Measurements from ENCODE around the gene UBQLN1.
"Not testable (repeated sequence)": the region's sequence is repeated elsewhere in the genome, so short reads cannot be mapped to it uniquely, and the experiment has no call there.

Gene UBQLN1

DNA sequence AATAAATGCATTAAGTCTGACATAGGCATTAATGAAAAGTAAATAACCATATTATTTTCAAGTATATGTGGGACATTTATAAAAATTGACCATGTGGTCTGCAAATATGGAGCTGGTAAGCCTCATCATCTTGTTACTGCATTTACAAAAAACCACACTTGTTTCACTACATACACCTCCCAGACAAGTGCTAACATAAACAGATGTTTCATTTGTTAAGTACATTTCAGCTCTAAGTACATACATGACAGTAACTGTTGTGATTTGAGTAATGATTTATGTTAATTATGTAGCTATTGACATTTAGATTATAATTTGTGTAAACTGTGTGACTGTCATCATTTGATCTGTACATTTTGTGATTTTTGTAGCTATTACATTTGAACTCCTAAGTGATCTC, 70.9 kb downstream of the UBQLN1 start:
- no peak for DNase-seq (ENCODE audit: low read depth in 2 of 2, low spot score in 1 of 2)

DNA sequence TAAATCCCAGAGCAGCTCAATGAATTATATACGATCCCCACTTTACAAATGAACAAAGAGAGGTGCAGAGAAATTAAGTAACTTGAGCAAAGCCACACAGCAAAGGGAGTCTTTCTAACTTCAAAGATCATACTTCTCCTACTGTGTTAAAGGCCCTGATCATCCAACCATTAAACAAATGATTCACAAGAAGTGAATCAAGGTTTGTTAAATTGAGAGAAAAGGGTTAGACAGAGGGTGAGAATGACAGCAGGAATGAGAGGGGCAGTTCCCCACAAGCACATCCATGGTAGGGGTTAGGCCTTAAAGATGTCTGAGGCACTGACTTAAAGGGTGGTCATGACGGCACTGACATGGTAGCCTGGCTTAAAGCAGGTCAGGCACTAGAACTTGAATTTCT, 74.1 kb downstream of the UBQLN1 start:
- no peak for DNase-seq (ENCODE audit: low read depth in 2 of 2, low spot score in 1 of 2)

DNA sequence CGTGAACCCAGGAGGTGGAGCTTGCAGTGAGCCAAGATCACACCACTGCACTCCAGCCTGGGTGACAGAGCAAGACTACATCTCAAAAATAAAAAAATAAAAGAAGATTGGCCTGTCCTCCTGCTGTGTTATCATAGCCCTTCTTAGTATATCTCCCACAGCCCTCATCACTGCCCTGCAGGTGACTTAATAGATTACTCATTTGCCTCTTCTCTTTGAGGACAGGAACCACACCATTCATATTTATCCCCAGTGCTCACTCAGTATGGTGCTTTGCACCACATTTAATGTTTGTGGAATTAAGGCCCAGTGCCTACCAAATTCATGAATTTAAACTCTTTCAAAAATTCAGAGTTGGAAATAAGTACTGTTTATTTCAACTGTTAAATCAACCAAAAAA, 74.5 kb downstream of the UBQLN1 start:
- no peak for DNase-seq (ENCODE audit: low read depth in 2 of 2, low spot score in 1 of 2)

DNA sequence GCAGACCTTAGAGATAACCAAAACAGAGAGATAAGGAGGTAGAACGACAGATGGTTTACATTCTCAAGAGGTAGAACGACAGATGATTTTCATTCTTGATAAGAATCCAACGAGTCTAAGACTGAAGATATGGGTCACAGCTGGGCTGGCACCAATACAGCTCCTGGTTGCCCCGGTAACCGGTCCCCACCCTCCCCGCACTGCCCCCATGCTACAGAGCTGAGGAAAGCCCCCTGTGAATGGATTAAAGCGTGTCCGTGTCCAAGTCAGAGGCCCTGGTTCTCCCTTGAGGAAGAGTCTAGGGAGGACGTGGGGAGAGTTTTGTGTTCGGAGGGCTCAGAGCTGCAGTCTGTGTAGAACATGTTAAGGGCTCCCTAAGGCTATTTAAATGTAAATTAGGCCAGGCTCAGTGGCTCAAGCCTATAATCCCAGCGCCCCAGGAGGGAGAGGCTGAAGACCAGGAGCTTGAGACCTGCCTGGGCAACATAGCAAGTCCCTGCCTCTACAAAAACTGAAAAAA, 76.8 kb downstream of the UBQLN1 start:
- no peak for DNase-seq (ENCODE audit: low read depth in 2 of 2, low spot score in 1 of 2)

DNA sequence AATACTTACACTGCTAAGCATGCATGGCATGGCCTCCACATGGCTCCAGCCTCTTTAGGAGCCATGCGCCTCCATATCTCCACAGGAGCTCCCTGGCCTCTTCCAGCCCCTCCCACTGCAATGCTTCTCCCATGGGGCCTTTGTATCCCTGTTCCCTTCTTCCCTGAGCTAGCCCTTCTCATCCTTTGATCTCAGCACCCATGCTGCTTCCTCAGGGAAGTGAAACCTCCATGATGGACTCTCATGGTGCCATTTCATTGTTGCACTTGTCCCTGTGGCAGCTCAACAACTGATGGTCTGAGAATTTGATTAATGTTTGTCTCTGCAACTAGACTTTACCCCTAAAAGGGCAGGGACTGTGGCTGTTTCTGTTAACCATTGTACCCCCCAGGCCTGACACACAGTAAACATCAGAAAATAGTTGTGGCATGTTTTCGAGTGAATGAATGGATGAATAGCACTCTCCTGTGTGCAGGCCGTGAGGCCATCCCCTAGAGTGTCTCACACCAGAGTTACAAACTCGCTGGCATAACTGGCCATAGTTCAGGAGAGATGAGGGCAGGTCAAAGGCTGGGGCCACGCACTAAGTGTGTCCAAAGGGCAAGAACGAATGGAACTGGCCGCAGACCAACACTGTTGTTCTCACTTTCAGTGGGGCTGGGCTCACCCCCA, 78.2 kb downstream of the UBQLN1 start:
- no peak for DNase-seq (ENCODE audit: low read depth in 2 of 2, low spot score in 1 of 2)

DNA sequence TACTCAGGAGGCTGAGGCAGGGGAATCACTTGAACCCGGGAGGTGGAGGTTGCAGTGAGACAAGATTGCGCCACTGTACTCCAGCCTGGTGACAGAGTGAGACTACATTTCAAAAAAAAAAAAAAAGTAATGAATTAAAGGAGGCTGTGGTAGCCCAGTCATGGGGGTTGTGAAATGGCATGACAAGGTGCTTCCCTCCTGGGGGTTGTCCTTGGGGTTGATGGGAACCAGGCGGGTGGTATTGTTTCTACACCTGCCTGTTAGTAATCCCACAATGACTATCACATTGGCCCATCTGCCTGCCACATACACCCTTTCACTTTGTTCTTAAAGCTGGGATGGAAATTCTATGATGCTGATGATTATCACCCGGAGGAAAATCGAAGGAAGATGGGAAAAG, 79.2 kb downstream of the UBQLN1 start:
- DNase-seq (ENCODE audit: low read depth in 2 of 2, low spot score in 1 of 2) = no peak

DNA sequence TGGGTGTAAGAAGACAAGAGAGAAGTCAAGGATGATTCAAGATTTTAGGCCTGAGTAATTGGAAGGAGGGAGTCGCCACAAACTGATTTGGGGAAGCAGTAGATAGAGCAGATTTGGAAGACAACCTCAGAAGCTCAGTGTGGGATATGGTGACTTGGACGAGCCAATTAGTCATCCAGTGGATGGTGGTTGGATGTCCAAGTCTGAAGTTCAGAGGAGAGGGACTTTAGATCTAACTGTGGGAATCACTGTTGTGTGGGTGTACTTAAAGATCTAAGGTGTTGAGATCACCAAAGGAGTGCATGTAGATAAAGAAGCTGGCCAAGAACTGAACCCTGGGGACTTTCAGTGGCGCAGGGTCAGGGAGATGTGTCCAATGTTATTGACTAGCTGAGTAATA, 82.6 kb downstream of the UBQLN1 start:
- no peak for DNase-seq (ENCODE audit: low read depth in 2 of 2, low spot score in 1 of 2)

DNA sequence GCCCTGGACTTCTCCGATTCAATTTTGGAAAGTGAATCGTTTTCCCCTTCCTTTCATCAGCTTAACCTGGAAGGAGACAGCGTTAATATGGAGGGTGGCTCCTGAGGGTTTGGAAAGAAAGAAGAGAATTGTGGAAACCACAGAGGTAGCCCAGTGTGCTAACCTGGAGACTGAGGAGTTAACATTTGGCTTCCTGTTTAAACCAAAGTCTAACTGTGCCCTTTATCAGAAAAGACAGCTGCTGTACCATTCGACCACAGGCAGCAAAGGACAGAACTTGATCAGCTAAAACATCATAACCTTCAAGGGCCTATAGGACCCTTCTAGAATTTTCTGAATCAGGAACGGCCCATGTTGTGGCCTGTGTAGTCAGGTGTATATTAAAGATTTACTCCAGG, 84.1 kb downstream of the UBQLN1 start:
- no peak for DNase-seq (ENCODE audit: low read depth in 2 of 2, low spot score in 1 of 2)

DNA sequence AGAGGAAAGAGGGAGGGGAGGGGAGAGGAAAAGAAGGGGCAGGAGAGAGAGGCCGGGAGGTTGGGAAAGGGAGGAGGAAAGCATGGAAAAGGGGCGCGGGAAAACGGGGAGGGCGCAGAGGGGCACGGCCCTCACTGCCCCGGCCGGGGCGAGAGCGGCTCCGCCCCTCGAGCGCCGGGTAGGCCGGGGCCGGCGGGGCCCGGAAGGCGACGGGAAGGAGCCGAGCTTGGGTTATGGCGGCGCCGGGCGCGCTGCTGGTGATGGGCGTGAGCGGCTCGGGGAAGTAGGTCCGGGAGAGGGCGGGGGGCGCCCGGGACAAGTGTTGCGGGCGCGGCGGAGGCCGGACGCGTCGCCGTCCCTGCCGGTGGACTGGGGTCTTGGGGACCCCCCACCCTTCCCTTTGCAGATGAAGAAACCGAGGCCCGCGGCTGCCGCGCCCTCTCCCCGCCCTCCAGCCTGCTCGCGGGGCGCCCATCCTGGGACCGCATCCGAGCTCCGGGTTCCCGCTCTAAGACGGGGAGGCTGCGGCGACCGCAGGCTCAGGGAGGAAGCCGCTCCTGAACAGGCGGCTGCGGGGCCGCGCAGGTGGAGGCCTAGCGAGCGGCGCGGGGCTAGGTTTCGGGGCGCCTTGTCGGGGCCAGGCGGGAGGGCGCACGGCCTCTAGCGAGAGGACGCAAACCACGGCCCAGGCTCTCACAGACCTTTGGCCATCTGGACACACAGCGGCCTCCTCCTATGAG, 84.6 kb downstream of the UBQLN1 start, which contains the start of gene IDNK:
IDNK (plus strand) TSS at position 205 of the 740 bp plus-strand sequence; CDS start at position 234, 29 bp downstream.
- peak; percentile 16 to 24 for DNase-seq (ENCODE audit: low read depth in 2 of 2, low spot score in 1 of 2)

DNA sequence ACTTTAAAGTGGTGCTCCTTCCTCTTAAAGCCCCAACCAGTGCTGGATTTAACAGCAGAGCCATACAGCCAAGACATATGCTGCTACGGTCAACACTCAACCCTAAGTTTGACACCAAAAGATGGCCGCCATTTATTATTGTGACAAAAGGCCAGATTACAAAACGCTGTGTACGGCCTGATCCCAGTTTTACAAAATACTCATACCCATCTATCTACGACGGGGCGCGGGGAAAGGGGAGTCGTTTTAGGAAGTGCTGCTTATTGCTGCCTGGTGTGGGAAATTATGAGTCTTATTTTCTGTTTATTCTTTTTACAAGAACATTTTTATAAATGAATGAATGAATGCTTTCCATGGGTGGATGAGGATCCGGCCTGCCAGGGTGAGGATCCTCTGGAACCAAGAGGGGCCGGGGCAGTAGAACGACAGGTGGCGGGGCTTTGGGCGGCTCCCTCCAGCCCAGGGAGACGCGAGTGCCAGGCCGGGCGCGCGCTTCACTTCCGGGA, 85.3 kb downstream of the UBQLN1 start:
- peak in 1 of 2 donors; percentile 33 for DNase-seq (ENCODE audit: low read depth in 2 of 2, low spot score in 1 of 2)

DNA sequence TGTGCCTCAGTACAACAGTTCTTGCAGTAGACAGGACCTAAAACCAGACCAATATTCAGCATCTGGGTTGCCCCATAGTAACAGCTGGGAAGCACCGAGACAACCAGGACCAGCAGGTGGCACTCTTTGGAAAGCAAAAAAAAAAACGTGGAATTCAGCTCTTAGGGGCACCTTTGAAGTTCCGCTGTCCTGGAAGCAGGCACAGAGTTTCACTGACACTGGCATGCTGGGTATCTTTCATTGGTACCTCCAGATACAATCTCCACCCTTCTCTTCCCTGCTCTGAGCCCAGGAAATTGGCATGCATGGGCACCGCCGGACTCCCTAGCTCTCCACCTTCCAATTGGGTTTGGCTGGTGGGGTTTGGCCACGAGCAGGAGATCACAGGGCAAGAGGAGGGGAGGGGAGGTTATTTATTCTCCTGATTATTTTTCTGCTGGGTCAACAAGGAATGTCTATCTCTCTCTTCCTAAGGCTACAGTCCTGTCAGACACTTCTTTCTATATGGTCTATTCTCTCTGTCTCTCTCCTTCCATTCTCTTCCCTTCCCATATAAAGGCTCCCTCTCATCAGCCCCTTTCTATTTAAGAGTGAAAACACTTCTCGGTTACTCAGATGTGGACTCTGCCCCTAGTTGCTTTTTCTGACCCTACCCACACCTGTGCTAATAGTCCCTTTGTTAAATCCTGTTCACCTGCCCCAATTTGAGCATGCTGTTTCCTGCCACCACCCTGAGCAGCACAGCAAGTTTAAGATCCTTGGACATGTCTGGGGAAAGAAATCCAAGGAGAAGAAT, 86.7 kb downstream of the UBQLN1 start:
- DNase-seq (ENCODE audit: low read depth in 2 of 2, low spot score in 1 of 2) = peak in 1 of 2 donors; percentile 11

DNA sequence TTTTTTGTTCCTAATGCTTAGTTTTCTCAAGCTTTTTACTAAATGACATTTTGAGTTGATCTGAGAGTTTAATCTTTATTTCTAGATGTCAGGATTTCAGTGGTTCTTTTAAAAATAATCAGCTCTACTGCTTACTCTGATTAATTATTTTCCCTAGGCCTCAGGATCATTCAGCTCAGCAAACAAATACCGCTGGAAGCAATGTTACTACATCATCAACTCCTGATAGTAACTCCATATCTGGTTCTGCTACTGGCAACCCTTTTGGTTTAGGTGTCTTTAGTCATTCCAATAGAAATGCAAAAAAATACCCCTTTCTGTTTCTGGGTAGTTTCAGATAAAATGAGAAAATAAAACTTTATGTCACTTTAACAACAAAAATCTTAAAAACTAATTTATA, 90.5 kb downstream of the UBQLN1 start:
- no peak for DNase-seq (ENCODE audit: low read depth in 2 of 2, low spot score in 1 of 2)

DNA sequence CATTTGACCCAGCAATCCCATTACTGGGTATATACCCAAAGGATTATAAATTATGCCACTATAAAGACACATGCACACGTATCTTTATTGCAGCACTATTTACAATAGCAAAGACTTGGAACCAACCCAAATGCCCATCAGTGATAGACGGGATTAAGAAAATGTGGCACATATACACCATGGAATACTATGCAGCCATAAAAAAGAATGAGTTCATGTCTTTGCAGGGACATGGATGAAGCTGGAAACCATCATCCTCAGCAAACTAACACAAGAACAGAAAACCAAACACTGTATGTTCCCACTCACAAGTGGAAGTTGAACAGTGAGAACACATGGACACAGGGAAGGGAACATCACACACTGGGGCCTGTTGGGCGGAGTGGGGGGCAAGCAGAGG, 94.5 kb downstream of the UBQLN1 start:
- not testable (repeated sequence) for DNase-seq (ENCODE audit: low read depth in 2 of 2, low spot score in 1 of 2)

Data from stimulated activated CD8-positive, alpha-beta memory T cell treated with anti-CD3 and anti-CD28 coated beads, Interleukin-4, amount 100 ng/mL, for 1 hour (primary cell).